IMR-90 (cell line): ENCODE measurements around the gene CXCL1.

Source experiments
- MAFK ChIP-seq: IDR thresholded peaks from 2 replicates; pipeline ENCODE4 v1.6.1; 2012; ENCODE audit warnings: low read depth, low read length, improper control_type of control experiment
- MAZ ChIP-seq: IDR thresholded peaks from 2 replicates; pipeline ENCODE4 v1.6.1; 2012; ENCODE audit warnings: low read depth, mild to moderate bottlenecking, low read length, improper control_type of control experiment, moderate library complexity, borderline replicate concordance
- POLR2A ChIP-seq: IDR thresholded peaks from 2 replicates; pipeline ENCODE4 v1.6.1; 2012; ENCODE audit warnings: mild to moderate bottlenecking, low read depth, low read length
- RFX5 ChIP-seq: IDR thresholded peaks from 2 replicates; pipeline ENCODE4 v1.8.0; 2012; ENCODE audit warnings: low read depth, mild to moderate bottlenecking, low read length, moderate library complexity
- TF ChIP-seq, protein P1 (sequence below): conservative IDR thresholded peaks from 2 replicates; pipeline ENCODE4 v1.5.1; 2012; ENCODE audit warnings: mild to moderate bottlenecking, low read depth, low read length, improper control_type of control experiment

GRCh38 chr4:73836373-73837279 is 32.6 kb upstream of the CXCL1 start, which contains the start of gene CXCL6:
- TF ChIP-seq, protein P1, sequence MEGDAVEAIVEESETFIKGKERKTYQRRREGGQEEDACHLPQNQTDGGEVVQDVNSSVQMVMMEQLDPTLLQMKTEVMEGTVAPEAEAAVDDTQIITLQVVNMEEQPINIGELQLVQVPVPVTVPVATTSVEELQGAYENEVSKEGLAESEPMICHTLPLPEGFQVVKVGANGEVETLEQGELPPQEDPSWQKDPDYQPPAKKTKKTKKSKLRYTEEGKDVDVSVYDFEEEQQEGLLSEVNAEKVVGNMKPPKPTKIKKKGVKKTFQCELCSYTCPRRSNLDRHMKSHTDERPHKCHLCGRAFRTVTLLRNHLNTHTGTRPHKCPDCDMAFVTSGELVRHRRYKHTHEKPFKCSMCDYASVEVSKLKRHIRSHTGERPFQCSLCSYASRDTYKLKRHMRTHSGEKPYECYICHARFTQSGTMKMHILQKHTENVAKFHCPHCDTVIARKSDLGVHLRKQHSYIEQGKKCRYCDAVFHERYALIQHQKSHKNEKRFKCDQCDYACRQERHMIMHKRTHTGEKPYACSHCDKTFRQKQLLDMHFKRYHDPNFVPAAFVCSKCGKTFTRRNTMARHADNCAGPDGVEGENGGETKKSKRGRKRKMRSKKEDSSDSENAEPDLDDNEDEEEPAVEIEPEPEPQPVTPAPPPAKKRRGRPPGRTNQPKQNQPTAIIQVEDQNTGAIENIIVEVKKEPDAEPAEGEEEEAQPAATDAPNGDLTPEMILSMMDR, result no peak
- TF ChIP-seq RFX5 (no peak), POLR2A (no peak), MAFK (no peak), MAZ (no peak)
